HepG2 (cell line): ENCODE data around the gene HOXA13. TPM values are rescaled to one million over a fixed set of nuclear protein-coding genes. Genes with fewer than 3 reads are reported as not detected.

Experiments
- ATRX ChIP-seq: sonication (generic); formaldehyde crosslinking; IDR thresholded peaks from 2 replicates; pipeline ENCODE4 v1.4.0; 2020; ENCODE audit warnings: missing genetic modification reagents, borderline replicate concordance
- CCAR2 ChIP-seq: fragments of 200-400 bp; formaldehyde crosslinking; optimal IDR thresholded peaks from 2 replicates; pipeline ENCODE3; 2018; ENCODE audit warnings: low read depth, mild to moderate bottlenecking, low read length, moderate library complexity
- HNRNPL ChIP-seq: fragments of 200-400 bp; formaldehyde crosslinking; IDR thresholded peaks from 2 replicates; pipeline ENCODE4 v1.6.1; 2017; ENCODE audit warnings: mild to moderate bottlenecking, low read depth, low read length
- polyA plus RNA-seq, 8 experiments: library from polyadenylated mRNA; depleted of rRNA in 3 of 8; stranded (reverse) in 7 of 8; unstranded in 1 of 8; fragments of >200 nt; fragmentation: Illumina TruSeq in 4 of 8; extraction: Trizol in 4 of 8; gene quantifications; 2 replicates each; pipeline versions ENCODE4 v1.2.1 to v1.2.3, GENCODE V29; 2011 to 2016; ENCODE audit warnings: low read depth in 4 of 8, missing spikeins in 1 of 8, mixed read lengths in 1 of 8; ENCODE audit not compliant: insufficient read depth in 1 of 8
- total RNA-seq, 5 experiments: library from RNA; depleted of rRNA; stranded (reverse); fragments of >200 nt; fragmentation: Illumina TruSeq; extraction: Trizol; gene quantifications; 2 replicates each; pipeline ENCODE4 v1.2.3, GENCODE V29; 2016; ENCODE audit warnings: low read depth in 1 of 5
- TF ChIP-seq, protein P1 (sequence below): sonication (generic); formaldehyde crosslinking; IDR thresholded peaks from 2 replicates; pipeline ENCODE4 v1.4.0; 2020; ENCODE audit warnings: mild to moderate bottlenecking, missing genetic modification reagents
- TF ChIP-seq, protein P2 (sequence below): sonication (generic); formaldehyde crosslinking; IDR thresholded peaks from 2 replicates; pipeline ENCODE4 v1.8.0; 2022; ENCODE audit warnings: mild to moderate bottlenecking, missing genetic modification reagents, moderate library complexity
- TF ChIP-seq, protein P3 (sequence below): sonication (generic); formaldehyde crosslinking; IDR thresholded peaks from 2 replicates; pipeline ENCODE4 v1.8.0; 2022; ENCODE audit warnings: missing genetic modification reagents, mild to moderate bottlenecking, borderline replicate concordance
- TF ChIP-seq, protein P4 (sequence below): sonication (generic); formaldehyde crosslinking; IDR thresholded peaks from 2 replicates; pipeline ENCODE4 v1.4.0; 2020; ENCODE audit warnings: missing genetic modification reagents
- TF ChIP-seq, protein P5 (sequence below): sonication (generic); formaldehyde crosslinking; IDR thresholded peaks from 2 replicates; pipeline ENCODE4 v1.8.0; 2022; ENCODE audit warnings: low read depth, missing genetic modification reagents
- TF ChIP-seq, protein P6 (sequence below): sonication (generic); formaldehyde crosslinking; IDR thresholded peaks from 2 replicates; pipeline ENCODE4; 2020; ENCODE audit warnings: missing genetic modification reagents, mild to moderate bottlenecking, borderline replicate concordance

Gene HOXA13
- total and polyA plus RNA-seq, 2 of the 13 experiments (the other 11 are each of a cell fraction or from before 2014, with no cell fraction given), result 0.01 to 0.04 TPM

DNA sequence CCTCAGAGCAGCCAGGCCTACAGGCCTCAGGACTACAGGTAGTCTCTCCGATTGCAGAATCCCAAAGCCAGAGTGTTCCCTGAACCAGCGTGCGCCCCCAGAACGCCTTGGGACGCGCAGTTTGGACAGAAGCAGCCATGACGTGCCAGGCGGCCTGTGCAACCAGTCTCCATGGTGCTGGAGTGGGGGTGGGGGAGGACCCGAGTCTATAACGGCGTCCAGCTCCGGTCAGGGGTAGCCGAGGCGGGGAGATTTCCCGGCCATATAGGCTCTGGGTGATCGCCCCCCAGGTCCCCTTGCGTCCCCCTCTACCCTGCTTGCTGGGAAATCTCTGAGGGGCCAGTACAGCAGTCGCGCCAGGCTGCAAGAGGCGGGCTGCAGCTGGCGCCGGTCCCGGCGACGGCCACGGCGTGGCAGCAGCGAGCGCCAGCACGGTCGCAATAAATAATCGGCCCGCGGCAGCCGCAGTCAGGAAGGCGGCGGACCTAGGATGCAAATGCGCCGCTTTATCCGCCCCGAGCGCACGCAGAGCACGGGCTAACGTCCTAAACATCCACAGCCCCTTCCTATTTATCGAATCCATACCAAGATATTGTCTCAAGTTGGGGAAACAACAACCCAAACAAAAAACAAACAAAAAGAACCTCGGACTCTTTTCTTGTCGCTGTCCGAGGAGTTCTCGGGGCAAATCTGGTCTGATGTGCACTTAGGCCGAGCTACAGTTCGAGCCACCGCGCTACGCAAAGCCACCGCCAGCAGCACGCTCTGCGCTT lies 49.1 kb downstream of the HOXA13 start (continued):
- TF ChIP-seq, protein P1, sequence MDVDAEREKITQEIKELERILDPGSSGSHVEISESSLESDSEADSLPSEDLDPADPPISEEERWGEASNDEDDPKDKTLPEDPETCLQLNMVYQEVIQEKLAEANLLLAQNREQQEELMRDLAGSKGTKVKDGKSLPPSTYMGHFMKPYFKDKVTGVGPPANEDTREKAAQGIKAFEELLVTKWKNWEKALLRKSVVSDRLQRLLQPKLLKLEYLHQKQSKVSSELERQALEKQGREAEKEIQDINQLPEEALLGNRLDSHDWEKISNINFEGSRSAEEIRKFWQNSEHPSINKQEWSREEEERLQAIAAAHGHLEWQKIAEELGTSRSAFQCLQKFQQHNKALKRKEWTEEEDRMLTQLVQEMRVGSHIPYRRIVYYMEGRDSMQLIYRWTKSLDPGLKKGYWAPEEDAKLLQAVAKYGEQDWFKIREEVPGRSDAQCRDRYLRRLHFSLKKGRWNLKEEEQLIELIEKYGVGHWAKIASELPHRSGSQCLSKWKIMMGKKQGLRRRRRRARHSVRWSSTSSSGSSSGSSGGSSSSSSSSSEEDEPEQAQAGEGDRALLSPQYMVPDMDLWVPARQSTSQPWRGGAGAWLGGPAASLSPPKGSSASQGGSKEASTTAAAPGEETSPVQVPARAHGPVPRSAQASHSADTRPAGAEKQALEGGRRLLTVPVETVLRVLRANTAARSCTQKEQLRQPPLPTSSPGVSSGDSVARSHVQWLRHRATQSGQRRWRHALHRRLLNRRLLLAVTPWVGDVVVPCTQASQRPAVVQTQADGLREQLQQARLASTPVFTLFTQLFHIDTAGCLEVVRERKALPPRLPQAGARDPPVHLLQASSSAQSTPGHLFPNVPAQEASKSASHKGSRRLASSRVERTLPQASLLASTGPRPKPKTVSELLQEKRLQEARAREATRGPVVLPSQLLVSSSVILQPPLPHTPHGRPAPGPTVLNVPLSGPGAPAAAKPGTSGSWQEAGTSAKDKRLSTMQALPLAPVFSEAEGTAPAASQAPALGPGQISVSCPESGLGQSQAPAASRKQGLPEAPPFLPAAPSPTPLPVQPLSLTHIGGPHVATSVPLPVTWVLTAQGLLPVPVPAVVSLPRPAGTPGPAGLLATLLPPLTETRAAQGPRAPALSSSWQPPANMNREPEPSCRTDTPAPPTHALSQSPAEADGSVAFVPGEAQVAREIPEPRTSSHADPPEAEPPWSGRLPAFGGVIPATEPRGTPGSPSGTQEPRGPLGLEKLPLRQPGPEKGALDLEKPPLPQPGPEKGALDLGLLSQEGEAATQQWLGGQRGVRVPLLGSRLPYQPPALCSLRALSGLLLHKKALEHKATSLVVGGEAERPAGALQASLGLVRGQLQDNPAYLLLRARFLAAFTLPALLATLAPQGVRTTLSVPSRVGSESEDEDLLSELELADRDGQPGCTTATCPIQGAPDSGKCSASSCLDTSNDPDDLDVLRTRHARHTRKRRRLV (CRISPR knock-in tag), result 0 out of 2 replicates have a peak, but pooled peaks have one; percentile 29
- TF ChIP-seq, protein P2, sequence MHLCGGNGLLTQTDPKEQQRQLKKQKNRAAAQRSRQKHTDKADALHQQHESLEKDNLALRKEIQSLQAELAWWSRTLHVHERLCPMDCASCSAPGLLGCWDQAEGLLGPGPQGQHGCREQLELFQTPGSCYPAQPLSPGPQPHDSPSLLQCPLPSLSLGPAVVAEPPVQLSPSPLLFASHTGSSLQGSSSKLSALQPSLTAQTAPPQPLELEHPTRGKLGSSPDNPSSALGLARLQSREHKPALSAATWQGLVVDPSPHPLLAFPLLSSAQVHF (CRISPR knock-in tag), result no peak
- TF ChIP-seq, protein P3, sequence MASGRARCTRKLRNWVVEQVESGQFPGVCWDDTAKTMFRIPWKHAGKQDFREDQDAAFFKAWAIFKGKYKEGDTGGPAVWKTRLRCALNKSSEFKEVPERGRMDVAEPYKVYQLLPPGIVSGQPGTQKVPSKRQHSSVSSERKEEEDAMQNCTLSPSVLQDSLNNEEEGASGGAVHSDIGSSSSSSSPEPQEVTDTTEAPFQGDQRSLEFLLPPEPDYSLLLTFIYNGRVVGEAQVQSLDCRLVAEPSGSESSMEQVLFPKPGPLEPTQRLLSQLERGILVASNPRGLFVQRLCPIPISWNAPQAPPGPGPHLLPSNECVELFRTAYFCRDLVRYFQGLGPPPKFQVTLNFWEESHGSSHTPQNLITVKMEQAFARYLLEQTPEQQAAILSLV (CRISPR knock-in tag), result peak; percentile 82
- TF ChIP-seq HNRNPL (peak; percentile 67), ATRX (CRISPR knock-in tag) (no peak), CCAR2 (no peak)
- TF ChIP-seq, protein P4, sequence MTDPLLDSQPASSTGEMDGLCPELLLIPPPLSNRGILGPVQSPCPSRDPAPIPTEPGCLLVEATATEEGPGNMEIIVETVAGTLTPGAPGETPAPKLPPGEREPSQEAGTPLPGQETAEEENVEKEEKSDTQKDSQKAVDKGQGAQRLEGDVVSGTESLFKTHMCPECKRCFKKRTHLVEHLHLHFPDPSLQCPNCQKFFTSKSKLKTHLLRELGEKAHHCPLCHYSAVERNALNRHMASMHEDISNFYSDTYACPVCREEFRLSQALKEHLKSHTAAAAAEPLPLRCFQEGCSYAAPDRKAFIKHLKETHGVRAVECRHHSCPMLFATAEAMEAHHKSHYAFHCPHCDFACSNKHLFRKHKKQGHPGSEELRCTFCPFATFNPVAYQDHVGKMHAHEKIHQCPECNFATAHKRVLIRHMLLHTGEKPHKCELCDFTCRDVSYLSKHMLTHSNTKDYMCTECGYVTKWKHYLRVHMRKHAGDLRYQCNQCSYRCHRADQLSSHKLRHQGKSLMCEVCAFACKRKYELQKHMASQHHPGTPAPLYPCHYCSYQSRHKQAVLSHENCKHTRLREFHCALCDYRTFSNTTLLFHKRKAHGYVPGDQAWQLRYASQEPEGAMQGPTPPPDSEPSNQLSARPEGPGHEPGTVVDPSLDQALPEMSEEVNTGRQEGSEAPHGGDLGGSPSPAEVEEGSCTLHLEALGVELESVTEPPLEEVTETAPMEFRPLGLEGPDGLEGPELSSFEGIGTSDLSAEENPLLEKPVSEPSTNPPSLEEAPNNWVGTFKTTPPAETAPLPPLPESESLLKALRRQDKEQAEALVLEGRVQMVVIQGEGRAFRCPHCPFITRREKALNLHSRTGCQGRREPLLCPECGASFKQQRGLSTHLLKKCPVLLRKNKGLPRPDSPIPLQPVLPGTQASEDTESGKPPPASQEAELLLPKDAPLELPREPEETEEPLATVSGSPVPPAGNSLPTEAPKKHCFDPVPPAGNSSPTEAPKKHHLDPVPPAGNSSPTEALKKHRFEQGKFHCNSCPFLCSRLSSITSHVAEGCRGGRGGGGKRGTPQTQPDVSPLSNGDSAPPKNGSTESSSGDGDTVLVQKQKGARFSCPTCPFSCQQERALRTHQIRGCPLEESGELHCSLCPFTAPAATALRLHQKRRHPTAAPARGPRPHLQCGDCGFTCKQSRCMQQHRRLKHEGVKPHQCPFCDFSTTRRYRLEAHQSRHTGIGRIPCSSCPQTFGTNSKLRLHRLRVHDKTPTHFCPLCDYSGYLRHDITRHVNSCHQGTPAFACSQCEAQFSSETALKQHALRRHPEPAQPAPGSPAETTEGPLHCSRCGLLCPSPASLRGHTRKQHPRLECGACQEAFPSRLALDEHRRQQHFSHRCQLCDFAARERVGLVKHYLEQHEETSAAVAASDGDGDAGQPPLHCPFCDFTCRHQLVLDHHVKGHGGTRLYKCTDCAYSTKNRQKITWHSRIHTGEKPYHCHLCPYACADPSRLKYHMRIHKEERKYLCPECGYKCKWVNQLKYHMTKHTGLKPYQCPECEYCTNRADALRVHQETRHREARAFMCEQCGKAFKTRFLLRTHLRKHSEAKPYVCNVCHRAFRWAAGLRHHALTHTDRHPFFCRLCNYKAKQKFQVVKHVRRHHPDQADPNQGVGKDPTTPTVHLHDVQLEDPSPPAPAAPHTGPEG (CRISPR knock-in tag), result no peak
- TF ChIP-seq, protein P5, sequence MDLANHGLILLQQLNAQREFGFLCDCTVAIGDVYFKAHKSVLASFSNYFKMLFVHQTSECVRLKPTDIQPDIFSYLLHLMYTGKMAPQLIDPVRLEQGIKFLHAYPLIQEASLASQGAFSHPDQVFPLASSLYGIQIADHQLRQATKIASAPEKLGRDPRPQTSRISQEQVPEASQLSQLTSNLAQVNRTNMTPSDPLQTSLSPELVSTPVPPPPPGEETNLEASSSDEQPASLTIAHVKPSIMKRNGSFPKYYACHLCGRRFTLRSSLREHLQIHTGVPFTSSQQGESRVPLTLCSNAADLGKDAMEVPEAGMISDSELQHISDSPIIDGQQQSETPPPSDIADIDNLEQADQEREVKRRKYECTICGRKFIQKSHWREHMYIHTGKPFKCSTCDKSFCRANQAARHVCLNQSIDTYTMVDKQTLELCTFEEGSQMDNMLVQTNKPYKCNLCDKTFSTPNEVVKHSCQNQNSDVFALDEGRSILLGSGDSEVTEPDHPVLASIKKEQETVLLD (CRISPR knock-in tag), result no peak
- TF ChIP-seq, protein P6, sequence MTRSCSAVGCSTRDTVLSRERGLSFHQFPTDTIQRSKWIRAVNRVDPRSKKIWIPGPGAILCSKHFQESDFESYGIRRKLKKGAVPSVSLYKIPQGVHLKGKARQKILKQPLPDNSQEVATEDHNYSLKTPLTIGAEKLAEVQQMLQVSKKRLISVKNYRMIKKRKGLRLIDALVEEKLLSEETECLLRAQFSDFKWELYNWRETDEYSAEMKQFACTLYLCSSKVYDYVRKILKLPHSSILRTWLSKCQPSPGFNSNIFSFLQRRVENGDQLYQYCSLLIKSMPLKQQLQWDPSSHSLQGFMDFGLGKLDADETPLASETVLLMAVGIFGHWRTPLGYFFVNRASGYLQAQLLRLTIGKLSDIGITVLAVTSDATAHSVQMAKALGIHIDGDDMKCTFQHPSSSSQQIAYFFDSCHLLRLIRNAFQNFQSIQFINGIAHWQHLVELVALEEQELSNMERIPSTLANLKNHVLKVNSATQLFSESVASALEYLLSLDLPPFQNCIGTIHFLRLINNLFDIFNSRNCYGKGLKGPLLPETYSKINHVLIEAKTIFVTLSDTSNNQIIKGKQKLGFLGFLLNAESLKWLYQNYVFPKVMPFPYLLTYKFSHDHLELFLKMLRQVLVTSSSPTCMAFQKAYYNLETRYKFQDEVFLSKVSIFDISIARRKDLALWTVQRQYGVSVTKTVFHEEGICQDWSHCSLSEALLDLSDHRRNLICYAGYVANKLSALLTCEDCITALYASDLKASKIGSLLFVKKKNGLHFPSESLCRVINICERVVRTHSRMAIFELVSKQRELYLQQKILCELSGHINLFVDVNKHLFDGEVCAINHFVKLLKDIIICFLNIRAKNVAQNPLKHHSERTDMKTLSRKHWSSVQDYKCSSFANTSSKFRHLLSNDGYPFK, result 0 out of 2 replicates have a peak, but pooled peaks have one; percentile 23
